Inflammatory macrophage treated with lipopolysaccharide for 4 hours (primary cell): ENCODE data around the gene ADGRG3.
"Not testable (repeated sequence)": the region's sequence is repeated elsewhere in the genome, so short reads cannot be mapped to it uniquely, and the experiment has no call there.

Source experiments
- DNase-seq: peaks from one replicate; pipeline ENCODE4 v3.0.0-alpha.2; 2020

The ADGRG3 gene

GRCh38 chr16:57663917-57664661 is 4.0 kb upstream of the ADGRG3 start:
- no peak for DNase-seq

- DNase-seq: no peak
Measured at GRCh38 chr16:57664662-57665025, 3.5 kb upstream of the ADGRG3 start.

GRCh38 chr16:57665541-57665940 is 2.6 kb upstream of the ADGRG3 start:
- no peak for DNase-seq

- DNase-seq: no peak
Measured at GRCh38 chr16:57666353-57667047, 1.6 kb upstream of the ADGRG3 start.

GRCh38 chr16:57667048-57667525 is 1.0 kb upstream of the ADGRG3 start:
- DNase-seq: no peak

- DNase-seq: peak; percentile 95
Measured at GRCh38 chr16:57667526-57668262, 412 bp upstream of the ADGRG3 start.

GRCh38 chr16:57668630-57669475 is 747 bp downstream of the ADGRG3 start:
- no peak for DNase-seq

- no peak for DNase-seq
Measured at GRCh38 chr16:57669476-57670162, 1.5 kb downstream of the ADGRG3 start.

- DNase-seq: no peak
Measured at GRCh38 chr16:57670196-57670595, 2.1 kb downstream of the ADGRG3 start.

- not testable (repeated sequence) for DNase-seq
Measured at GRCh38 chr16:57671451-57671850, 3.3 kb downstream of the ADGRG3 start.

GRCh38 chr16:57672416-57672815 is 4.3 kb downstream of the ADGRG3 start:
- DNase-seq: no peak

- no peak for DNase-seq
Measured at GRCh38 chr16:57672824-57673223, 4.7 kb downstream of the ADGRG3 start.

GRCh38 chr16:57675741-57676551 is 7.8 kb downstream of the ADGRG3 start:
- DNase-seq: peak; percentile 32

GRCh38 chr16:57676553-57677085 is 8.5 kb downstream of the ADGRG3 start:
- no peak for DNase-seq

- no peak for DNase-seq
Measured at GRCh38 chr16:57677622-57678369, 9.7 kb downstream of the ADGRG3 start.

GRCh38 chr16:57679016-57679415 is 10.9 kb downstream of the ADGRG3 start:
- no peak for DNase-seq

GRCh38 chr16:57679767-57680482 is 11.8 kb downstream of the ADGRG3 start:
- DNase-seq: no peak

- DNase-seq: no peak
Measured at GRCh38 chr16:57680842-57681375, 12.8 kb downstream of the ADGRG3 start.
